ENCODE results near the gene CDK15.

DNA sequence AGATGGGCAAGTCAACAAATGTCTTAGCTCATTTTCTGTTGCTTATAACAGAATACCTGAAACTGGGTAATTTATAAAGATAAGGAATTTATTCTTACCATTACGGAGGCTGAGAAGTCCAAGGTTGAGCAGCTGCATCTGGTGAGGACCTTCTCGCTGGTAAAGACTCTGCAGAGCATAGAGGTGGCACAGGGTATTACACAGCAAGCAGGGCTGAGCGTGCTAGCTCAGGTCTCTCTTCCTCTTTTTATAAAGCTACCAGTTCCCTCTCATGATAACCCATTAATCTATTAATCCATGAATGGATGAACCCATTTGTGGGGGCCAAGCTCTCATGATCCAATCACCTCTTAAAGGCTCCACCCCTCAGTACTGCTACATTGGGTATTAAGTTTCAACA lies 109.1 kb downstream of the CDK15 start:
- no peak for TF ChIP-seq POLR2A (IDR thresholded peaks at IDR 0.05)
- TF ChIP-seq, protein P1, sequence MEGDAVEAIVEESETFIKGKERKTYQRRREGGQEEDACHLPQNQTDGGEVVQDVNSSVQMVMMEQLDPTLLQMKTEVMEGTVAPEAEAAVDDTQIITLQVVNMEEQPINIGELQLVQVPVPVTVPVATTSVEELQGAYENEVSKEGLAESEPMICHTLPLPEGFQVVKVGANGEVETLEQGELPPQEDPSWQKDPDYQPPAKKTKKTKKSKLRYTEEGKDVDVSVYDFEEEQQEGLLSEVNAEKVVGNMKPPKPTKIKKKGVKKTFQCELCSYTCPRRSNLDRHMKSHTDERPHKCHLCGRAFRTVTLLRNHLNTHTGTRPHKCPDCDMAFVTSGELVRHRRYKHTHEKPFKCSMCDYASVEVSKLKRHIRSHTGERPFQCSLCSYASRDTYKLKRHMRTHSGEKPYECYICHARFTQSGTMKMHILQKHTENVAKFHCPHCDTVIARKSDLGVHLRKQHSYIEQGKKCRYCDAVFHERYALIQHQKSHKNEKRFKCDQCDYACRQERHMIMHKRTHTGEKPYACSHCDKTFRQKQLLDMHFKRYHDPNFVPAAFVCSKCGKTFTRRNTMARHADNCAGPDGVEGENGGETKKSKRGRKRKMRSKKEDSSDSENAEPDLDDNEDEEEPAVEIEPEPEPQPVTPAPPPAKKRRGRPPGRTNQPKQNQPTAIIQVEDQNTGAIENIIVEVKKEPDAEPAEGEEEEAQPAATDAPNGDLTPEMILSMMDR (IDR thresholded peaks at IDR 0.05), result no peak

Data from right lobe of liver (tissue), 4 donors.